Gastrocnemius medialis (tissue), 4 donors: ENCODE data around the gene WNT16.
A peak's percentile ranks its signal among the peaks of the same experiment; 100 is the strongest.

Experiments used
- POLR2A ChIP-seq, 2 donors: fragments of 450-650 bp; IDR thresholded peaks; one replicate each; pipeline ENCODE4 v1.6.1; 2017; ENCODE audit warnings: antibody characterized with exemption in 2 of 2, mild to moderate bottlenecking in 2 of 2, moderate library complexity in 2 of 2
- TF ChIP-seq, protein P1 (sequence below), 5 experiments: fragments of 450-650 bp in 3 of 5; fragments of 200-600 bp in 2 of 5; sonication (generic) in 2 of 5; IDR thresholded peaks in 4 of 5; conservative IDR thresholded peaks in 1 of 5; 1 replicate in 4 of 5; 2 replicates in 1 of 5; pipeline ENCODE4 v1.5.1; 2016 to 2019; ENCODE audit warnings: antibody characterized with exemption in 5 of 5, mild to moderate bottlenecking in 3 of 5, moderate library complexity in 3 of 5

DNA sequence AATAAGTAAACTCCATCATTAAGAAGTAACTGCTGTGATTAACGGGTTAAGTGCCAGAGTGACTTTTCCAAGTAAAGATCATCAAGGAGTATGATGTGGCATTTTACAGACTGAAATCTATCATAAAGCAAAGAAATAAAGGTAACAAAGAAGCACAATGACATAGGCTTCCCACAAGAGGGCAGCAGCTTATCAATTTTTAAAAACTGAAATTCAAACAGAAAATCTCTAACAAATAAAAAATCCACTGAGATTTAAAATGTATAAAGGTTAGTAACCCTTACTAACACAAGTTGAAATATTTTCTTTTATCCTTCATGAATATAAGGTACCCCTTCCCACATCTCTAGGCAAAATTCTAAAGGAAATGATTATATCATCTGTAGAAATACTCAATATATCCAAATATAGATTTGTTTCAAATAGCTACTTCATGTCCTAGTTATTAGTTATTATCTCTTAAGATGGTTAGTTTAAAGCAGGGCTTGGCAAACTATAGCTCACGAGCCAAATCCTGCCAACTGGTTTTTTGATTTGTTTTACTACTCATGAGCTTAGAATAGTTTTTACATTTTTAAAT, 38.1 kb downstream of the WNT16 start:
- TF ChIP-seq, protein P1, sequence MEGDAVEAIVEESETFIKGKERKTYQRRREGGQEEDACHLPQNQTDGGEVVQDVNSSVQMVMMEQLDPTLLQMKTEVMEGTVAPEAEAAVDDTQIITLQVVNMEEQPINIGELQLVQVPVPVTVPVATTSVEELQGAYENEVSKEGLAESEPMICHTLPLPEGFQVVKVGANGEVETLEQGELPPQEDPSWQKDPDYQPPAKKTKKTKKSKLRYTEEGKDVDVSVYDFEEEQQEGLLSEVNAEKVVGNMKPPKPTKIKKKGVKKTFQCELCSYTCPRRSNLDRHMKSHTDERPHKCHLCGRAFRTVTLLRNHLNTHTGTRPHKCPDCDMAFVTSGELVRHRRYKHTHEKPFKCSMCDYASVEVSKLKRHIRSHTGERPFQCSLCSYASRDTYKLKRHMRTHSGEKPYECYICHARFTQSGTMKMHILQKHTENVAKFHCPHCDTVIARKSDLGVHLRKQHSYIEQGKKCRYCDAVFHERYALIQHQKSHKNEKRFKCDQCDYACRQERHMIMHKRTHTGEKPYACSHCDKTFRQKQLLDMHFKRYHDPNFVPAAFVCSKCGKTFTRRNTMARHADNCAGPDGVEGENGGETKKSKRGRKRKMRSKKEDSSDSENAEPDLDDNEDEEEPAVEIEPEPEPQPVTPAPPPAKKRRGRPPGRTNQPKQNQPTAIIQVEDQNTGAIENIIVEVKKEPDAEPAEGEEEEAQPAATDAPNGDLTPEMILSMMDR (IDR thresholded peaks at IDR 0.05 in 4 of 5, conservative IDR thresholded peaks at IDR 0.05 in 1 of 5) = peak; percentile 45 to 73 (median 70)
- no peak for TF ChIP-seq POLR2A (IDR thresholded peaks at IDR 0.05)
